Measurements from ENCODE around the gene LRMDA.

LRMDA gene

GRCh38 chr10:76074659-76075058 lies 643.2 kb downstream of the LRMDA start:
- DNase-seq = no peak

GRCh38 chr10:76080451-76080850 lies 649.0 kb downstream of the LRMDA start:
- no peak for DNase-seq

GRCh38 chr10:76080991-76081390 lies 649.6 kb downstream of the LRMDA start:
- DNase-seq = no peak

- no peak for DNase-seq
Measured at GRCh38 chr10:76082232-76082631, 650.8 kb downstream of the LRMDA start.

- no peak for DNase-seq
Measured at GRCh38 chr10:76082956-76083355, 651.5 kb downstream of the LRMDA start.

- no peak for DNase-seq
Measured at GRCh38 chr10:76085002-76085816, 653.8 kb downstream of the LRMDA start.

- no peak for DNase-seq
Measured at GRCh38 chr10:76085817-76086167, 654.4 kb downstream of the LRMDA start.

- DNase-seq = no peak
Measured at GRCh38 chr10:76086170-76086760, 654.8 kb downstream of the LRMDA start.

- DNase-seq = no peak
Measured at GRCh38 chr10:76086761-76087639, 655.6 kb downstream of the LRMDA start.

- DNase-seq = no peak
Measured at GRCh38 chr10:76088008-76088407, 656.6 kb downstream of the LRMDA start.

- no peak for DNase-seq
Measured at GRCh38 chr10:76088980-76089379, 657.6 kb downstream of the LRMDA start.

GRCh38 chr10:76089556-76090180 lies 658.2 kb downstream of the LRMDA start:
- DNase-seq = no peak

GRCh38 chr10:76091926-76092325 lies 660.5 kb downstream of the LRMDA start:
- DNase-seq = no peak

GRCh38 chr10:76106611-76107010 lies 675.2 kb downstream of the LRMDA start:
- DNase-seq = no peak

- DNase-seq = no peak
Measured at GRCh38 chr10:76108563-76109359, 677.3 kb downstream of the LRMDA start.

- no peak for DNase-seq
Measured at GRCh38 chr10:76111404-76111803, 680.0 kb downstream of the LRMDA start.

- DNase-seq = no peak
Measured at GRCh38 chr10:76111986-76112825, 680.8 kb downstream of the LRMDA start.

GRCh38 chr10:76112826-76113150 lies 681.4 kb downstream of the LRMDA start:
- no peak for DNase-seq

- no peak for DNase-seq
Measured at GRCh38 chr10:76113952-76114351, 682.5 kb downstream of the LRMDA start.

- no peak for DNase-seq
Measured at GRCh38 chr10:76114581-76115001, 683.2 kb downstream of the LRMDA start.

- DNase-seq = no peak
Measured at GRCh38 chr10:76115131-76115470, 683.7 kb downstream of the LRMDA start.

All from CD4-positive, alpha-beta T cell treated with Interleukin-10 for 1 hour (primary cell).